SH-SY5Y (cell line): ENCODE measurements around the gene HSPB6.

Experiments
- GATA2 ChIP-seq: IDR thresholded peaks from 2 replicates; pipeline ENCODE4 v1.6.1; 2011; ENCODE audit warnings: mild to moderate bottlenecking, low read depth, low read length
- GATA3 ChIP-seq: IDR thresholded peaks from 2 replicates; pipeline ENCODE4 v1.6.1; 2011; ENCODE audit warnings: low read depth, mild to moderate bottlenecking, low read length, moderate library complexity

DNA sequence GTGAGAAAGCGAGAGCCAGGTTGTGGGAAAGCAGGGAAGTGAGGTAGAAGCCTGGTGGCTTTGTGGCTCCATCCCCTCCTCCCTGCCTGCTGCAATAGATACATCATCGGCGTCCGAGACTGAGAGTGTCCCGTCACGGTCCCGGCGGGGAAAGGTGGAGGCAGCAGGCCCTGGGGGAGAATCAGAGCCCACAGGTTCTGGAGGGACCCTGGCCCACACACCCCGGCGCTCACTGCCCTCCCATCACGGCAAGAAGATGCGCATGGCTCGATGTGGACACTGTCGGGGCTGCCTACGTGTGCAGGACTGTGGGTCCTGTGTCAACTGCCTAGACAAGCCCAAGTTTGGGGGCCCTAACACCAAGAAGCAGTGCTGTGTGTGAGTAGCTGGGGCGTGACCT, 33.9 kb downstream of the HSPB6 start:
- TF ChIP-seq GATA2: no peak
- no peak for TF ChIP-seq GATA3
